Activated CD8-positive, alpha-beta memory T cell treated with anti-CD3 and anti-CD28 coated beads for 36 hours (primary cell): ENCODE results near the gene IL6ST. TPM values are rescaled to one million over a fixed set of nuclear protein-coding genes. Genes with fewer than 3 reads are reported as not detected.

Experiments used
- CTCF ChIA-PET: fragments of 350-600 bp; sonication (Branson Sonifier 250); formaldehyde crosslinking; loops from one replicate; lab custom pipeline; 2021; ENCODE audit warnings: antibody characterized with exemption; lab: Charles Lee
- POLR2A ChIA-PET: fragments of 350-600 bp; sonication (Branson Sonifier 250); formaldehyde crosslinking; loops from one replicate; lab custom pipeline; 2021; ENCODE audit warnings: antibody characterized with exemption; lab: Charles Lee
- total RNA-seq, 2 experiments: library from RNA; stranded (reverse); gene quantifications; one replicate each; pipeline ENCODE4 v1.2.3, GENCODE V29; 2021

The IL6ST gene
- total RNA-seq, 2 experiments from 2014 or later = 43.9 to 48.7 TPM

DNA sequence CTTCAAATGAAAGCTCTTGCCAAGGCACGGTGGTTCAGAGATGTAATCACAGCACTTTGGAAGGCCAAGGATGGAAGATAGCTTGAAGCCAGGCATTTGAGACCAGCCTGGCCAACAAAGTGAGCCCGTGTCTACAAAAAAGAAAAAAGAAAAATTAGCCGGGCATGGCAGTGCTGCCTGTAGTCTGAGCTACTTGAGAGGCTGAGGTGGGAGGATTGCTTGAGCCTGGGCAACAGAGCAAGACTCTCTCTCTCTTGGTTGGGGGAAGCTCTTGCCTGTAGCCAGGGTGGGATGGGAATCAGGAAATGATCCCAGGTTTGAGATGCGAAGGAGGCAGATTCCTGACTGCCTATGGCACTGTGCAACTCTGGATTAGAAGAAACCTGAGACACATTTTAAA lies 62.1 kb downstream of the IL6ST start:
- ChIA-PET CTCF (no interaction called here), POLR2A (no interaction called here)

DNA sequence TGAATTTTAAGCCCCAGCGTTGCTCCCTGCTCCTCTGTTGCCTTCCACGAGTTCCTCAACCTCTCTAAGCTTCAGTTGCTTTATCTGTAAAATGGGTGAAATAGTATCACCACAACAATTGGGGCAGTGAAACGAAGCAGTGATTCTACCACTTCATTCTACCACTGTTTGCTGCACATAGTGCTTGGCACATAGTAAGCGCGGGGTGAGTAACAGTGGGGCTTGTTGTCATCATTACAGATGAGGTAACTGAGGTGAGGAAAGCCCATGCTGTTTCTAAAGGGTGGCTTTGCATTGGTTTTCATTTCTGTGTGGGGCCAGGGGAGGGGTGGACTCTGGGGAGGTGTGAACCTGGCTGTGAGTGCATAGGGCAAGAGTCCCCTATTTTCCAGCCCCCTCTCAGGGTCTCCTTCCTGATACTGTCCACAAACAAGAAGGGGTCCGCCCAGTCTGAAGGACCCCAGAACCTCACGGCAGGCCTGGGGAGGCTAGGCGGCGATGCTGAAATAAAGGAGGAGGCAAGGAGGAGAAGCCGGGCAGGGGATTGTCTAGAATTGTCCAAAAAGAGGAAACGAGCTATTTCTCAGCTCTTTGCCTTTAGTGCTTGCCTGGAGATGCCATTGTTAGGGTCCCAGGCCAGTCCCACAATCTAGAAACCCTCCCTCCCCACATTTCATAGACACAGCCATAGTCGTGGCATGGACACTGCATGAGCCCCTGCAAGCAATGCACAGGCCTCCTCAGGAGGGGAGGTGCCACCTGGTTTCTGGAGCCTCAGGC lies 65.6 kb downstream of the IL6ST start:
- ChIA-PET POLR2A (no interaction called here), CTCF (no interaction called here)

DNA sequence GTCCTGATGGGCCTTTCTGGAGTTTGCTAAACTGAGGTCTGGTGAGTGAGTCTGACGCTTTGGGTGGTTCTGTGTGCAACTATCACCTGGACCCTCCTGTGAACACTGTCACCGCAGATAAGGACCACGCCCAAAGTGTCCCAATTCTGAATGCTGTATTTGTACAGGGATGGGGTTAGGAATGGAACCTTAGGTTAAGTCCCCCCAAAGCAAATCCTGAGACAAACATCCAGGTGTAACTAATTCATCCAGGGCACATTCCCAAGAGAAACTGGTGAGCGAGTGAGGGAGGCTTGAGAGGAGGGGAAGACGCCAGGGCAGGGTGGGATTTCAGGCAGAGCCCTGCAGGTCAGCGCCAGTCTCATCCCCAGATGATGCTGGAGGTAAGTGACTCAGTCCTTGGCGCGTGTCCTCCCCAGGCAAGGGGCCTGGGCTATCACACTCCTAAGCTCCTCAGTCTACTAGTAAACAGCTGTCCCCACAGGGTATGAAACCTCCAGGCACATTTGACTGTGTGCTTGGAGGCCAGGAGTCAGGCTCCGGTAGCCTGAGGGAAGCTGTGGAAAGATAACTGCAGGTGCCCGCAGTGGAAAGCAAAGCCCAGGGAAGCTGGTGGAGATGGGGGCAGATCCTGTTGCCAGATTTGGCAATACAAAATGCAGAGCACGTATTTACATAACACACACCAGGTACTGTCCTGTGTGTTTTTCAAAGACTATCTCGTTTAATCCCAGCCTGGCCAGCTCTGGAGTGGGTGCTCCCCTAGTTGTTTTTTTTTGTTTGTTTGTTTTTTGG lies 66.7 kb downstream of the IL6ST start:
- POLR2A ChIA-PET = no interaction called here
- CTCF ChIA-PET = interaction anchor here (0.6 kb wide), 1 partner anchor 94 kb away, joined by 5 read pairs; no protein-coding TSS in a partner anchor

DNA sequence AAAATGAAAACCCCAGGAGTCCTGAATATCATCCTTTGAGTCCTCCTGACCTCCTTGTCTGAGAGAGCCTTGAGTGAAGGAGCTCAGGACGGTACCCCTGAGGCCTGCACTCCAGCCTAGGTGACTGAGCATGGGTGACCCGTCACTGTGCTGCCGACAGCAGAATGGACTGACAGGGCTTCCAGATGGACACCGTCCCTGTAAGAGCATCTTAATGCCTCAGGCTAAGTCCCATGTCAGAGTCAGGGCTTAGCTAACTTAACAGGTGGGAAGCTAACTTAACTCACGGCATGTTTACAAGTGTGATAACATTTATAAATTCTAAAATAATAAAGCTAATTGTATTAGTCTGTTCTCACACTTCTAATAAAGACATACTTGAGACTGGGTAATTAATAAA lies 68.3 kb downstream of the IL6ST start:
- CTCF ChIA-PET = no interaction called here
- POLR2A ChIA-PET = no interaction called here

DNA sequence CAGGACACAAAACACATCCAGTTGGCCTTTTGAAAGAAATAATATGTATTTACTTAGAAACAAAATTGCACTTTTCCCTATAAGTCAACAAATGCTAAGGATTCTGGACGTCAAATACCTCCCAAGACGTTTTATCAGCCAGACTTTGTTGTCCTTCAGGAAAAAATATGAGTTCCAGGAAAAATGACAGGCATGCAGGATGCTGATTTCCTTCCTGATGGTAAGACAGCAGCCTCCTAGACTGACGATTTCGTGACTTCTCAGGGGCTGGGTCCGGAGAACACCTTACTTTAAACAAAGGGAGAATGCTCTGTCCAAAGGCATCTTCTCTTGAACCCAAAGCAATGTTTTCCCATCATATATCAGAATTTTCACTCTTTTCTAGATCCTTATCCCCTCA lies 69.1 kb downstream of the IL6ST start:
- CTCF ChIA-PET = no interaction called here
- POLR2A ChIA-PET = no interaction called here

DNA sequence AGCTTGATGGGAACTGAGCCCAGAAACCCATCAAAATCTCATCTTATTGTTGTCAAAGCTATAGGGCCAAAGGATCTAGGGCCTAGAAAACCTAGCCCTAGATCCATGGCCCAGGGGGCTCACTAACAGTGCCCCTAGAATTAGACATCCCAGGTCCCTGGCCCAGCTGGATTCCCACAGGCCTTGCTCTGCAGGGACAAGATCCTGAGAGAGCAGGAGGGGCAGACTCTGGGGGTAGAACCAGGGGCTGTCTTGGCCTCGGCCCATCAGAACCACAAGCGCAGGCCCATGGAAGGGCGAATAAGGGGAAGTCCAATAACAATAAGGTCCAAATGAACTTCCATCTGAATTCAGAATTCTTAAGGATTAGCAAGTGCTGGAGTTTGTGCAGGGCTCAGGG lies 69.6 kb downstream of the IL6ST start:
- POLR2A ChIA-PET = no interaction called here
- CTCF ChIA-PET = no interaction called here

DNA sequence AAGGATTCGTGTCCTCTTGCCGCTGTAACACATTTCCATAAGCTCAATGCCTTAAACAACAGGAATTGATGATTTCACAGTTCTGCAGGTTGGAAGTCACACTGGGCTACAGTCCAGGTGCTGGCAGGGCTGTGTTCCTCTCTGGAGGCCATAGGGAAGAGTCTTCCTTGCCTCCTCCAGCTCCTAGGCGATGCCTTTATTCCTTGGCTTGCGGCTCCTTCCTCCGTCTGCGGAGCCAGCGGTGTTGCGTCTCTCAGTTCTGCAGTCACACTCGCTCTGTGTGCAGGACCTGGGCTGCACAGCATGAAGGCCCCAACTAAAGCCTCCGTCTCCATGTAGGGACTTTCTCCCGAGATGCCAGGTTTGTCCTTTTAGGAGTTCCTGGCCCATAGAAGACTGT lies 70.0 kb downstream of the IL6ST start:
- ChIA-PET CTCF (no interaction called here), POLR2A (no interaction called here)

DNA sequence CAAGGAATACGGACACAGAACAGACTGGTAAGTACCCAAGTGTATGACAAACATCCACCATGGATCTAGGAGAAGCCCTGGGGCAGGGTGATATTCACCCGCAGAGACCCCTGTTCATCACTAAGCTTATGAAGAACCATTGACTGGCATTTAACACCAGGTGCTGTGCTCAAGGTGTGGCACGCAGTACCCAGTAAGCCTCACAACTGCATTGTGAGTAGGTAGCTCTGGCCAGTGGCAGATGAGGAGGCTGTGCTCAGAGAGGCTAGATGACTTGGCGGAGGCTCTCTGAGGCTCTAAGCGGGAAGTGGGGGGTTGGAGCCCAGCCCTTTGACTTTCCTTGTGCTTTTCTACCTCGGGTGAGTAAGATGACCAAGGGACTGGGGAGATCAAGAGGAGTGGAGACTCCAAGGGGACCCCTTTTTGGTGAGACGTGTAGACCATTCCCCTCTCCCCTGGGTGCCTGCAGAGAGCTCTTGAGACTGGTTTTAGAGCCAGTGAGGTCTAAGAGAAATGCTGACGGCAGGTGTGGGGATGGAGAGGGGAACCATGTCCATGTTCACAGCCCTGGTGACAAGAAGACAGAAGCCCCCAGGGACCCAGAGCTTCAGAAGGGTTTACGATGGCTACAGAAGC lies 70.8 kb downstream of the IL6ST start:
- ChIA-PET CTCF (no interaction called here), POLR2A (no interaction called here)

DNA sequence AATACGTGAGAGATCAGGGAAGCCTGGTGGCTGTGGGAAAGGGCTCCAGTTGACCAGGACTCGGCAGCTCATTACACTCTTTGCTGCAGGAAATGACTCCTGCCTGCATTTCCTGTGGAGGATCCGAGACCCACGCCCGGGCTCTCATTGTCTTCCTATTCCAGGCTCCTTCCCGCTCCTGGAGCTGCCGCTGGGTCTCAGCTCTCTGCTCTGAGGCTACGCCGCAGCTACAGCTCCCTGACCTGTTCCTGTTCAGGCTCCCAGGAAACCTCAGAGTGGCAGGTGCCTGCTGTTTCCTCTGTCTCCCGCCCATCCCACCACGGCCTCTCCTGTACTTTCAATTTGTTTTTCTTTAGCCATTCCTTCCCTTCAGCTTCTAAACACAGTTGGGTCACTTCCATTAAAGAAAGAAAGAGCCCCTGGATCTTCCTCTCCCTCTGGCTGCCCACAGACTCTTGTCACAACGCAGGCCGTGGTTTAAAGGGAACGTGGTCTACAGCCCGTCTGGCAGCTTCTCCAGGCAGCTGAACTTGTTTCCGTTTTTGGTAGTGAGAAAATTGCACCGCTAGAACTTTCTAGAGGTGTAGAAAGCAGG lies 71.5 kb downstream of the IL6ST start:
- ChIA-PET POLR2A (interaction anchor here (0.5 kb wide), 1 partner anchor 13 kb away, joined by 5 read pairs; no protein-coding TSS in a partner anchor), CTCF (interaction anchor here (0.6 kb wide), 1 partner anchor 107 kb away, joined by 3 read pairs; no protein-coding TSS in a partner anchor)

DNA sequence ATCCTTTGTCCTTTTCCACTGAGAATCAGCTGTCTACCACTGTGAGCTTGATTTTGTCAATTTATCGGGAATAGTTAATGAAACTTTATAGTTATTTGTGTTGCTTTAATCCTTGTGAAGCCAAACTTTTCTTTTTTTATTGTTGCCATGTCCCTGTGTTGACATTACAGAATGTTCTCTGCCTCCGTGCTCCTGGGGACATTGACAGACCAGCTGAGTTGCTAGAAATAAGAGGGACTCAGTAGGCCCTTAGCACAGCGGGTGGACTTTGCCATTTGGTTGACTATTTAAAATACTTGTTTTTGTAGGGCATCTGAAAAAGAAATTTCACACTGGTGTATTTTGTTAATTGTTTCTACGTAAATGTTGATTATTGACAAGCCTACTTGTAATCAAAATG lies 73.1 kb downstream of the IL6ST start:
- POLR2A ChIA-PET = interaction anchor here (0.7 kb wide), 1 partner anchor 82 kb away, joined by 11 read pairs; no protein-coding TSS in a partner anchor
- CTCF ChIA-PET = no interaction called here

DNA sequence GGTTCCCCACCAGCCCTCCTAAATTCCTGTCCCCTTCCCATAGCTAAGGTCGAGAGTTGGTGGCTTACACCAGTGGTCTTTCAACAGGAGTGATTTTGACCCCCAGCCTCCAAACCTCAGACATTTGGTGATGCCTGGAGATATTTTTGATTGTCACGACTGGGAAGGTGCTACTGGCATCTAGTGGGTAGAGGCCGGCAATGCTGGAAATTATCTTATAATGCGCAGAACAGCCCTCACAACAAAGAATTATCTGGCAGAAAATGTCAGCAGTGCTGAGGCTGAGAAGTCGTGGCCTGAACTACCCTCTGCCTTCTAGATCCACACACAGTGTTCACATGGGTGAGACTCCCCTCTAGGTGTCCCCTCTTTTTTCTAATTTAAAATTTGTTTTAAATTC lies 74.0 kb downstream of the IL6ST start:
- POLR2A ChIA-PET = no interaction called here
- CTCF ChIA-PET = interaction anchor here (0.6 kb wide), 1 partner anchor 101 kb away, joined by 3 read pairs; no protein-coding TSS in a partner anchor

DNA sequence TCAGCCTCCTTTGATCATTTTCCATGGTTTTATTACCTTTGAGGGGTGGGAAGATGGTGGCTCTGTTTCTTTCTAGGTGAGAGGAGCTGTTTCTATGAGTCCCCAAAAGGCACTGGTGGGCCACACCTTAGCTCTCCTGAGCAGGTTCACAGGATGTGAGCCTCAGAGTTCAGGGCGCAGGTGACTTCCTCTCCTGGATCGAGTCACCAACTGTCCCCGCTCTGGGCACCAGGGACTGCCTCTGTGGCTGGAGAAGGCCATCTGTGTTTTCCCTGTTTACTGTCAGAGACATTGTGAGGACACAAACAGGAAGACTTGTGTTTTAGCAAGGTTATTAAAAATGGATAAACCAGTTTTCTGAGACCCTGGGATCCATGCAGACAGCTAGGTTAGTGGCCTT lies 75.1 kb downstream of the IL6ST start:
- CTCF ChIA-PET = no interaction called here
- POLR2A ChIA-PET = no interaction called here

DNA sequence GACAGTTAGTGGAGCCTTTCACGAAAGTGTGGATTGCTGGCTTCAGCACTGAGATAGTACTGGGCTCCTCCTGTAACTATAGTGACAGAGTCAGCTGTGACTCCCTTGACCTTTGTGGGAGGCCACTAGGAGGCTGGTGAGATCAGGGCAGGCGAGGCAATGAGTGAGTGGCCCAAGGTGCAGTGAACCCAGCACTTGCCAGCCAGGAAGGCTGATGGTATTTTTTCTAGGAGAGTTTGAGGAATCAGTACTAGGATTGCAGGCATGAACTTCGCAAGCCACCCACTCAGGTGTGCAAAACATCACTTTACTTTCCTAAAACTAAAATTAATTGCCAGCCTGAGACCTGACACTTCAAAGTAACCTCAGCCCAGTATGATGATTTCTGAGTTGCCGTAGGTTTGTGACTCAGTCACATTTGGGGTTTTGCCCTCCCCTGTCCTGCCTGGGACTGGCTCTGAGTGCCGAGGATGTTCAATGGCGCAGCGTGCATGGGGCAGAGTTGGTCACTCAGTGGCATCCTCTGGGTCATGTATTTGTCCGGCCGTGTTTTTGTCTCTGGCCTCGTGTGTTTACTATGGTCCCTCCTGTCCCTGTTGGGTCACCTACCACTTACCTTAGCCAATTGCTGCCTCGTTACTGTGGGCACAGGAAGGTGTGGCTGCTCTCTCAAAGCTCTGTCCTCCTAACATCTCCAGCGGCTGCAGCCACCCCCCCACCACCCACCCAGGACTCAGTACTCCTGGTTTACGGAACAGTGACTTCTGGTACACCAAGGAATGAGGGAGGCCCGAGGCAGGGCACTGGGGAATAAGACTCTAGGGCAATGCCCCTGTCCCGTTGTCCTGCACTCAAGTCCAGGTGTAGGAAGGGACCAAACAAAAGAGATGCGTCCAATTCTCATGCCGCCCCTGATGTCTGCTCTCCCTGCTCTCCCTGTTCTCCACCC lies 76.4 kb downstream of the IL6ST start:
- ChIA-PET CTCF (no interaction called here), POLR2A (no interaction called here)

DNA sequence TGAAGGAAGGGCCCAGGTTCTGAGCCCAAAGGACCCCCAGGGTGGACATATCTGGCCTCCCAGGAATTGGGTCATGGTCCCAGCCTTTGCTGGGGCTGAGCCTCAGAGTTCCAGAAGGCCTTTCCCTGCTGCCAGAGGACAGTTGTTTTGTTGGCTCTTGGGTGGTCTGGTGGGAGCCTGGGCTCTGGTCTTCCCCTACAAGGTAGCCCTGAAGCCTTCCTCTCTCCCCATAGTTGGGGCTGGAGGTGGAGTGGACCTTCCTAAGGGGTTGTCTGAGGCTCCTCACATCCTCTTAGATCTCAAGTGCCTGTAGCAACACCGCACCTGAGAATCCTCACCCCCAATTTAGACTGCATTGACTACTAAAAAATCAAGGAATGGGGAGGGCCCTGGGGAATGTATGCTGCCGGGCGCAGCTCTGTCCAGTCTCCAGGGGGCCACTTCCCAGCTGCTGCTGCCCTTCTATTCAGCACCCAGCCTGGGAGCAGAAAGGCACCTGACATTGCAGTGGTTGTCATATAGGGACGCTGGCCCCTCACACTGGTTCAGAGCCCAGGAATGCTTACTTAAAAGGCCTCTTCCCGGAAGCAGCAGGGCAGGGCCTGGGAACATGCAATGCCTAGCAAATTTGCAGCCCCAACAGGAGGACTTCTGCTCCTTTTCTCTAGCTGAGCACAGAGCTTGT lies 77.2 kb downstream of the IL6ST start:
- ChIA-PET CTCF (no interaction called here), POLR2A (no interaction called here)

DNA sequence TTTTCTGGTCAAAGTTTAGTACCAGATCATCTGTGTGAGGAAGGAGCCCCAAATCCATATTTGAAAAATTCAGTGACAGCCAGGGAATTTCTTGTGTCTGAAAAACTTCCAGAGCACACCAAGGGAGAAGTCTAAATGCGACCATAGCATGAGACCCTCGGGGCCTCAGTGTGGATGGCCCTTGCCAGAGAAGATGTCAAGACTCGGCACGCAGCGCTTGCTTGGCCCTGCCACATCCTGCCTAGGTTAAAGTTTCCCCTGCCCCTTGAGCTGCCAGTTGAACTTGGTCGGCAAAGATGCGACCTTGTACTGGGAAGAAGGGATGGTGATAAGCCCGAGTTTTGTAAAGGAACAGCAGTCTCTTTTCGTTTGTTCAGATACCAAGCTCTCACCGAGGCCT lies 77.8 kb downstream of the IL6ST start:
- CTCF ChIA-PET = no interaction called here
- POLR2A ChIA-PET = no interaction called here

DNA sequence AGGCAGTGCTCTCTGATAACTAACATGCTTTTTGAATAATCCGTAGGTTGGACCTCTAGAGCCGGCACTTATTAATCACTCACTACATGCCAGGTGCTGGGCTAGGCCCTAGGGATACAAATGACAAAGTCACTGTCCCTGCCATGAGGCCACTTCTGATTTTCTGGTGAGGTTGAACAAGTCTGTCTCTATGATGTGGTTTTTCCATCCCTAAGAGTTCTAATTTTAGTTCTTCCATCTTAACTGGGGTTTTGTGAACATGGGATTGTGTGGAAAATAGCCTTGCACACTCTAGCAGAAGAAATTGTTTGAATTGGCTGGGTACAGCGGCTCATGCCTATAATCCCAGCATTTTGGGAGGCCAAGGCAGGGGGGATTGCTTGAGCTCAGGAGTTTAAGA lies 79.0 kb downstream of the IL6ST start:
- ChIA-PET CTCF (no interaction called here), POLR2A (no interaction called here)

DNA sequence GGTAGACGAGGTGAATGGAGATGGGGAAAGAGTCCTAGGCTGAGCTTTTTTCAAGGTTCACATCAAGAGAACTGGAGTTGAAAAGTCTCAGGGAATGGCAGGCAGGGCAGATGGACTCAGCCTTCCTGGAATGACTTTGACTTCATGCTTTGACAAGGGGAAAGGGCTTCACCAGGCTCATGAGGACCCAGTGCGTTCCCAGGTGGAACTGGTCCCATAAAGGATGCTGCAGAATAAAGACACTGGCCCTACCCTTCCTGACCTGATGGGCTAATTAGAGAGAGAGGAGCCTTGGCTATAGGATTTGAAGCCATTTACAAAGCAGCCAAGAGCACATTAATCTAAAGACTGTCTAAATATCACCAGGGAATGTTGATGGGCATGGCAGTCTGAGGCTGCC lies 79.8 kb downstream of the IL6ST start:
- POLR2A ChIA-PET = no interaction called here
- CTCF ChIA-PET = no interaction called here
